Loucy (cell line): ENCODE measurements around the gene XRCC4.

ENCODE experiments used
- EZH2phosphoT487 ChIP-seq: fragments of 200-600 bp; IDR thresholded peaks from 2 replicates; pipeline ENCODE4 v1.6.1; 2018; ENCODE audit warnings: antibody characterized with exemption, mild to moderate bottlenecking, moderate library complexity, borderline replicate concordance
- TF ChIP-seq, protein P1 (sequence below): fragments of 200-600 bp; sonication (generic); conservative IDR thresholded peaks from 2 replicates; pipeline ENCODE4 v1.5.1; 2014; ENCODE audit warnings: mild to moderate bottlenecking, antibody characterized with exemption, low read length

DNA sequence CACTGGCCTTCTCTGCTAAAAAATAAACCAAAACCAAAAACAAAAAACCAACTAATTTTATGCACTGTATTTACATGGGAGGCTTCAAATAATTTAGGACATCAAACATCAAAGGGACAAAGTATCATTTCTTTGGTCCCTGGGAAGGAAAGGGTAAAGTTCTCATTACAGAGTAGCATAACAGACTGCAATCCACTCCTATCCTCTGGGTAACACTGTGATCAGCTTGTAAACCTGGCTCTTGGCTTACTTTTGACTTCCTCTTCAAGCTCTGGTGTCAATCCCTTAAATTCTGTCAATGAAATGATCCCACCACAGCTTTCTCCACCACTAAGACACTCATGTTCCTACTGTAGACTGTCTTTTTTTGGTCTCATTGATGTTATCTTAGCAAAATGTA lies 324.4 kb downstream of the XRCC4 start:
- TF ChIP-seq, protein P1, sequence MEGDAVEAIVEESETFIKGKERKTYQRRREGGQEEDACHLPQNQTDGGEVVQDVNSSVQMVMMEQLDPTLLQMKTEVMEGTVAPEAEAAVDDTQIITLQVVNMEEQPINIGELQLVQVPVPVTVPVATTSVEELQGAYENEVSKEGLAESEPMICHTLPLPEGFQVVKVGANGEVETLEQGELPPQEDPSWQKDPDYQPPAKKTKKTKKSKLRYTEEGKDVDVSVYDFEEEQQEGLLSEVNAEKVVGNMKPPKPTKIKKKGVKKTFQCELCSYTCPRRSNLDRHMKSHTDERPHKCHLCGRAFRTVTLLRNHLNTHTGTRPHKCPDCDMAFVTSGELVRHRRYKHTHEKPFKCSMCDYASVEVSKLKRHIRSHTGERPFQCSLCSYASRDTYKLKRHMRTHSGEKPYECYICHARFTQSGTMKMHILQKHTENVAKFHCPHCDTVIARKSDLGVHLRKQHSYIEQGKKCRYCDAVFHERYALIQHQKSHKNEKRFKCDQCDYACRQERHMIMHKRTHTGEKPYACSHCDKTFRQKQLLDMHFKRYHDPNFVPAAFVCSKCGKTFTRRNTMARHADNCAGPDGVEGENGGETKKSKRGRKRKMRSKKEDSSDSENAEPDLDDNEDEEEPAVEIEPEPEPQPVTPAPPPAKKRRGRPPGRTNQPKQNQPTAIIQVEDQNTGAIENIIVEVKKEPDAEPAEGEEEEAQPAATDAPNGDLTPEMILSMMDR, result no peak
- no peak for TF ChIP-seq EZH2phosphoT487
